D341Med (cell line): ENCODE data around the gene TGFB2.

Source experiments
- DNase-seq: peaks from one replicate; pipeline ENCODE4 v3.0.0; 2012; ENCODE audit warnings: low spot score

TGFB2 gene

GRCh38 chr1:218462587-218462986 lies 117.5 kb downstream of the TGFB2 start:
- DNase-seq: no peak

GRCh38 chr1:218463194-218464156 lies 118.3 kb downstream of the TGFB2 start:
- DNase-seq: no peak

GRCh38 chr1:218464871-218465270 lies 119.7 kb downstream of the TGFB2 start:
- DNase-seq: no peak

DNA sequence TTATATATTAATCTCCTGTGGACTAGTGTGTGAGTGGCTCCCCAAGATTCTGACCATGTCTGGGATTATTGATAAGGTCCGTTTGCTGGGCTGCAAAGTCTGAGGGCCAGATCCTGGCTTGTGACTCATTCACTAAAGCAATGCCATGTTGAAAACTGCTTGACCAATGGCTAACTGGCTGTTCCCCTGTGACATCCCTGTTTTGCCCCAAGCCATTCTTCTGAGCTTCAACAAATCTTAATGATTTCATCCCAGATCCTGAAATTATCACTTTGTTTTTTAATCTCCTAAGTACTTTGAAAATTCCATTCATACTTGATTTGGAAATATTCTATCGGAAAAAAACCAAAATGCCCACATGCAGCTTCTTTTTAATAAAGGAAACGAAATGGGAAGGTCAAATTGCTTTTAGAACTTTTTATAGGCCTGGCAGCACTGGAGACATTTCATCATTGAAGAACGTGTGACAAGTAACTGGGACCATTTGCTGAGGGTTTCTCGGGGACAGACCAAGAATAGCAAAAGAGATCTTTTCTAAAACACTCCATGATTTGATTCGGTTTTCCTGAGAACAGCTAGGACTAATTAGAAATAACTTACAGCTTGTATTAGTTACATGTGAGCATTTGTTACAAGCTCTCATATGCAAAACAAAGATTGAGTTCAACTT lies 121.3 kb downstream of the TGFB2 start:
- DNase-seq: no peak

DNA sequence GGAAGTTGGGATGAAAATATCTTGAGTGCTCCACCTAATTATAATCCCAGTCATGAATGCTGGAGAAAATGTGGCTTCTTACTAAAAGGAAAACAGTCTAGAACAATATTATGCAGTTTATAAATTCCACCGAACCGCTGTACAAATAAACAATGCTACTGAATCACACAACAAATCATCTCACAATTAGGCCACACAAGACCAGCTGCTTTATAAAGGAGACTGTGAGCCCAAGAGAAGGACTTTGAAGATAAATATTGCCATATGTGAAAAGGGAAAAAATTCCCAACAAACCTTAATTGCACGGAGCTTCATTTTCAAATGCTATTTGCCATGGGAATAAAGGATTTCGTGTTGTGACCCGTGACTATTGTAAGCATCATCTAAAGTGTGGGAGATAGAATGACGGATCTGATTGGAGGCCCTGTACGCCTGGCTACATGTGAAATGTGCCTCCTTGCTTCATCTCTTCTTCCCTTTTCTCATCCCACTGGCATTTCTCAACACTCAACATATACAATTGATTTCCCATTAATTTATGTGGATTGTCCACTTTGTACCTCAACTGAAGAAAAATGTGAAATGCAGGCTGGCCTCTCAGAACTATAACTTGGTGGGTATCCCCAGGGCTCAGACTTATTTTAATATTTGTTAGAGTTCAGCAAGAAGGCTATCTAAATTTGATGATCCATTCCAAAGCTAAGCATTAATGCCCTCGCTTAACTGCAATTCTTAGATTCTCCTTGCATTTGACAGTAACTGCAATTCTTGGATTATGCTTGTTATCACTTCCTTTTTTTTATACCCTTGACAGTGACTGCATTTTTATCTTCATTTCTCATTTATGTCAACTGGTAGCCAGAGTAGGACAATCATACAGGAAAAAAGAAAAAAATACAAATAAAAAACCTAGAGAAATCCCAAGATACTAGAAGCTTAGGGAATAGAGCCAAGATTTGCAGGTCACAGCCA lies 122.3 kb downstream of the TGFB2 start:
- no peak for DNase-seq

- DNase-seq: no peak
These were observed 123.6 kb downstream of the TGFB2 start for GRCh38 chr1:218468711-218469110.

DNA sequence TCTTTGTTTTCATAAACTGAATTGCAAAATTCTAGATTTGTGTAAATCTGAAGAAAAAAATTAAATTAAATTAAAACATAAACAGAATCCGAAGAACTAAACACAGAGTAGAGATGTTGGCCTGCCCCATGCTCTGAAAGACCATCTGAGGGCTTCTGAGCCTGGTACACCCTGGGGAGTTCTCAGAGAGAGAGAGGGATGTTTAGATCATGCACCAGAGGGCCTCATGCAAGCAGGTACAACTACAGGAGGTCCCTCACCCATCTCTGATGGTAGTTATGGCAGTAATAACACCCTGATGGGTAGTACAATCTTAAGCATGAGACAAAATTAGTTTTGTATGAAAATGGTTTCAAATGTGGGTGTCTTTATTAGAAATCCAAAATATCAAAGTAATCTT lies 127.7 kb downstream of the TGFB2 start:
- DNase-seq: no peak

- DNase-seq: no peak
These were observed 128.4 kb downstream of the TGFB2 start for GRCh38 chr1:218473522-218473921.

DNA sequence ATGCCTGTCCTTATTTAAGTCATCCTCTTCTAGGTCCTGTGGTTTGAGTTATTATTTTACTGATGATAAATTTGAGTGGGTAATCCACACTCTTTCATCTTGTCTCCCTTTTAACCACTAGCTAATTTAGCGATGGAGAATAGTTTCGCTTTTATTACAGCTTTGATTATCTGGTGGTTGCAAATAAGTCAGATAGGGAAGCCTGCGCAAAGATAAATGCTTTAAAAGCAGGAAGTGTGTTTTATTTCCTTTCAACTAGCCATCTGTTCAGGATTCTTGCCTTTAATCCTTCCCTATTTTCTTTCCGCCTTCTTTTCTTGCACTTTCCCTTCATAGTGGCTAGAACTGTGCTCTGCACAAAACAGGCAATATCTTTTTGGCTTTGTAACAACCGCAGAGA lies 129.0 kb downstream of the TGFB2 start:
- DNase-seq: no peak

DNA sequence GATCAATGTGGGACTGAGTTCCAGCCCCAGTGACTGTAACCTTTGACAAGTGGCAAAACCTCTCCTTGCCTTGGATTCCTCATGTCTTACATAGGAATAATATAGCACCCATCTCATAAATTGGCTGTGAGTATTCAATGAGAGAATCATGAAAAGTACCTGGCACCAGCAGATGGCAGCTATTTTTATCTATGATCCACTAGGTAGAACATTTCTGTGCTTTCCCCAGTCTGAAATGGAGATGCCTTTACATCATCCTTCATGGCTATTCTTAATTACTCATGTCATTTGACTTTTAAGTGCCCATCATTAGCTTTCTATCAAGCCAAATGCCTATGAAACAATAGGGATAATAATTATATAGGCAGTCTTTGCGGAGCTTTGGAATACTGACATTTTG lies 130.1 kb downstream of the TGFB2 start:
- DNase-seq: no peak

GRCh38 chr1:218475699-218476098 lies 130.6 kb downstream of the TGFB2 start:
- no peak for DNase-seq

DNA sequence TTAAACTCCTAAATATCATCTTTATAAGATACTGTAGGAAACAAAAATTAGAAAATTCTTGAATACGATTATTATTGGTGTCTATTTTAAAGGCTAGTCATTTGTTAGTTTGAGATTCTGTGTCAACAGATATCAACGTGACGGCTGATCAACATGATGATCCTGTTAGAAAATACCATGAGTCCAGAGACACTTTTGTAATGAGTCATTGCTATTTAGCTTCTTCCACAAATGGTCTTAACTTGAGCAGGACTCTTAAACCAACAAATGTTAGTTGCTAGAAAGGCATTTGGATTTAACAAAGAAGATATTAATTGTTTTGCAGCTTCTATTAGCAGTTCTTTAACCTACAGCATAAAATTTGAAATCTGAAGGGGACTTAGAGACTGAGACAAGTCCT lies 131.2 kb downstream of the TGFB2 start:
- no peak for DNase-seq

GRCh38 chr1:218478336-218478735 lies 133.2 kb downstream of the TGFB2 start:
- DNase-seq: no peak

DNA sequence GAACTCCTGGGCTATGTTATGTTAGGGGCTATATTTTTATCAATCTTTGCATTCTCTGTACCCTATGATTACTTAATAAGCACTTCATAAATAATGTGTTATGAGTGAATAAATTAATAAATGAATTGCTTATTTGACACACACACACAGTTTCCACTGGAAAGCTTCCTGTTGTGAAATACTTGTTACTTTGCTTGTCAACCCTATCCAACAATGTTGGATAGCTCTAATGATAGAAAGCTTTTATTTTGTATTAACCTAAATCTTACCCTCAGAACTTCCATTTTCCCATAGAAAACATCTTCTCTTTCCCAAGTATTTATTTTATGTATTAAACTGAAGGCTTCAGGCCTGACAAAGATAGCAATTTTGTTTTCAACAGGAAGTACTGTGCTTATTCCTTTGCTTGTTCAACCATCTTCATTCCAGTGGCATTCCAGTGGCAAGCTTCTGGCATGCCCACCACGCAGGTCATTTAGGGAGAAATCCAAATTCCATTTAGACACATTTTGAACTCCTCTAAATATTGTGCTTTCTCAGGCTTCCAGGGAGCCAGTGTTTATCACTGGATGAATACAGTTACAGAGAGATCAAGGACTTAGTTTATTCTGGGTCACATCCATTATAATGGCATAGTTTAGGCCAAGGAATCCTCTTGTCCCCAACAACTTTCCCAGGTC lies 134.4 kb downstream of the TGFB2 start:
- DNase-seq: no peak

DNA sequence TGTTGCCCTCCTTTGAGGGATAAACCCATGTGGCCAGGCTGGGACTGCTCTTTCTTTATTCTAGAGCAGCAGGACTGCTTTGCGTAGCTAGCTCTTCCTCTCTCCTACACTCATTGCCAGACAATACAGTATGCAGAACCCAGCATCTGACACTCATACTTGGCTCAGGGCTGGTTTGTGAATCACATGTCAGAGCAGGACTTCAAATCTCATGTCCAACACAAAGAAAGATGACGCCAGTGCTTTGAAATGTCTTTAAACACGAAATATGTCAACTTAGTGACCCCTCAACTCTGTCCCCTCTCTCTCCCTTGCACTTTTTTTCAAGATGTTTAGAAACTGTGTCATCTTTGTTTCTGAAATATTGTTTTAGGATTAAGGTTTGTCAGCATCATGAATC lies 135.0 kb downstream of the TGFB2 start:
- no peak for DNase-seq

- no peak for DNase-seq
These were observed 135.5 kb downstream of the TGFB2 start for GRCh38 chr1:218480588-218481099.

GRCh38 chr1:218481116-218481775 lies 136.1 kb downstream of the TGFB2 start:
- DNase-seq: no peak

DNA sequence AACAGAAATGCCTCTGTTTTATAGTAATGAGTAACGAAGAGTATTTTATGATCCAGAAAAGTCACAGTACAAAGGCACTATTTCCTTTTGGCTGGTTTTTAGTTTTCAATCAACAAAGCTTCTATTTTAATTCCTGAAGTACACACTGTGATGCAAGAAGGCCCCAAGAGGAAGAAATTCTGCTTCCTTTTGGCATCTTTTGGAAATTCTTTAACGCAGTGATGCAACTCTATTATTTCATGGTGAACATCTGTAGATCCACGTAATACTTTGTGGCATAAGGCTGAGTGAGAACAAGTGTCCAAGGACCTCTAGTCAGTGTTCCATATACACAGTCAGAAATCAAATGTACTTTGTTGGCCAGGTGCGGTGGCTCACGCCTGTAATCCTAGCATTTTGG lies 137.5 kb downstream of the TGFB2 start:
- DNase-seq: no peak

GRCh38 chr1:218485241-218485928 lies 140.2 kb downstream of the TGFB2 start:
- DNase-seq: no peak

- no peak for DNase-seq
These were observed 143.4 kb downstream of the TGFB2 start for GRCh38 chr1:218488531-218488930.
